Activated T-helper 9 cell treated with anti-CD3 and anti-CD28 coated beads, Interleukin-2, amount 50 U/mL, for 16 hours (primary cell): ENCODE results near the gene PPFIBP2.

Source experiments
- DNase-seq: peaks from one replicate; pipeline ENCODE4 v3.0.0-alpha.2; 2020; ENCODE audit warnings: low read depth

The PPFIBP2 gene

DNA sequence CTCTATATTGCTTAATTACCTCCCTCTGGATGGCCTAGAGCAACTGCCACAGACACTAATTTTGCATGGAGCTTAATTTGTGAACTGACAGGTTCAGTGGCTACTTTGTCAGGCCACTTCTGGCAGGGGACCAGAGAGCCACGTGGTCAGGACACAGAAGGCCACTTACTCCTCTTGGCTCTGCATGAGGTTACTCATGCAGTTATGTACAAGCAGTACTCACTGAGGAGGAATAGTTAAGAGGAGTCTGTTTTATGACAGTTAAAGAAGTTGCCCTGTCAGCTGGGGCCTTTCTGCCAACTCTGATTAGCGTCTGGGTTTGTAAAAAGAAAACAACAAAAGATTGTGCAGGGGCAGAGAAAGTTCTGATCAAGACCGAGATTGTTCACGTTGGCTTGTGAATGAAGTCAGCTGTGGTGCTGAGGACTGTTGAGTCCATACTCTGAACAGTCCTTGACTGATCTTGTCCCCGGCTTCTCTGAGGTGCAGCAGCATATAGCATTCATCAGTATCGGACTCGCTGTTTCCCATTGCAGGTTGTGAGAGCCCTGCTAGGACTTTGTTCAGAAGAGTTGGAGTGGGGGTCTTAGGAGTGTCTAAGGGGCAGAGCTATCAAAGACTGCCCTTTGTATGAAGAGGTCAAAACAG is 41.4 kb downstream of the PPFIBP2 start:
- no peak for DNase-seq

DNA sequence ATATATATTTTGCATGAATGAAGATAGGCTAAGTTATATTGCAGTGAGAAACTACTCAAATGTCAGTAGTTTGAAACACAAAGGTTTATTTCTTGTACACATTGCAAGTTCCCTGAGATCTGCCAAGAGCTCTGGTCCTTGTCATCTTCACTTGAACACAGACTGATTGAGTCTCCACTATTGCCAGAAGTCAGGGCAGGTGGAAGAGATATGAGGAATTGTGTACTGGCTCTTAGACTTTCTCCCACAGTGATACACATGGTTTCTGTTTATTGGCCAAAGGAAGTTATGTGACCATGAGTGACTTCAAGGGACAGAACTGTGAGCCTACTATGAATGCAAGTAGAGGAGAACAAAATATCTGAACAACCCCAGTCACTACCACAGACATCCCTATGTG is 44.2 kb downstream of the PPFIBP2 start:
- no peak for DNase-seq

- DNase-seq = no peak
Measured at GRCh38 chr11:7559398-7560283, 45.8 kb downstream of the PPFIBP2 start.

GRCh38 chr11:7561562-7561961 is 47.8 kb downstream of the PPFIBP2 start:
- no peak for DNase-seq

DNA sequence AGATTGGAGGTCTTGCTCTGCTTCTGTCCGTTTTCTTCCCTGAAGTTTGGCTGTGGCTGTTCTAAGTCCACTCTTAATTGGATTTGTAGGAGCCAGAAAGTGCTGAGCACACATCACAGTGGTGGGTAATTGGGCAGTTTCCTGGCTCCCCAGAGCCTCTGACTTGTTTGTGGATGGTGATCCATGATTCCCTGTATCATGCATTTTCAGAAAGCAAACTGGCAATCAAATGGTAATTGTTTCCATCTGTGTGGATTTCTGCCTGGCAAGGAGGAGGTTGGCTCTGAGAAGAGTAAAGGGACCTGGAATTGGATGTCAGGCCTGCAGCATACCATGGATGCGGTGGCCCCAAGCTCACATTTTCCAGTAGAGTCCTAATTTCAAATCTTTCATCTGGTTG is 49.5 kb downstream of the PPFIBP2 start:
- DNase-seq = no peak

- no peak for DNase-seq
Measured at GRCh38 chr11:7564803-7565202, 51.0 kb downstream of the PPFIBP2 start.

GRCh38 chr11:7567311-7567710 is 53.5 kb downstream of the PPFIBP2 start:
- DNase-seq = no peak

GRCh38 chr11:7569044-7569443 is 55.2 kb downstream of the PPFIBP2 start:
- no peak for DNase-seq

- DNase-seq = no peak
Measured at GRCh38 chr11:7570241-7570640, 56.4 kb downstream of the PPFIBP2 start.

GRCh38 chr11:7570938-7571521 is 57.2 kb downstream of the PPFIBP2 start:
- no peak for DNase-seq

GRCh38 chr11:7571640-7572000 is 57.8 kb downstream of the PPFIBP2 start:
- no peak for DNase-seq

DNA sequence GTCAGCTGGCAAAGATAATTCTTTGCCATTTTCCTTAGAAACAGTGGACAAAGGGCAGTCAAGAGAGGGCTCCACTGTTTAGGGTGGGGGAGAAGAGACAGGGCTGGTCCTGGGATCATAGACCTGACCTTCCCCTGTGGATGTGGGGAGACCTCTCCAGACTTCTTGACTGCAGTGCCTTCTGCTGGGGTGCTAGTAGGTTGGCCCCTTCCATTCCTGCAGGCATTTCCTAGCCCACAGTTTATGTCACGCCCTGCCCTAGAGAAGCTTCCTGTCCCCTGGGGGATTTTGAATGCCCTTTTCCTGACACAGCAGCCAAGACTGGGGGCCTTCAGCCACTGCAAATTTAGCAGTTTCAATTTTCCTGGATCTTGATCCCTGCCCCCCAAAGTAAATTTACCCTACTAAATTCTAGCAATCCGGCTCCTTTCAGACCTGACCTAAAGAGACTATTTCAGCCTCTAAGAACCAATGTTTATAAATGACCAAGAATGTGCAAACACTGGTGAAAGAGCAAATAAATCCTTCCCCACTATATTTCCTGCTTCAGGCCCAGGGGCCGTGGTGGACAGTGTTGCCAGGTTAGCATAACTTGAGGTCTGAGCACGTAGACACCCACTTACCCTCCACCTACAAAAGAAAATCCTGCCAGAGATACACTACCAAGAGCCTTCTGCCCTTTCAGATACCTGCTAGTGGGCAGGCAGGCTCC is 58.4 kb downstream of the PPFIBP2 start:
- no peak for DNase-seq

GRCh38 chr11:7573193-7573557 is 59.4 kb downstream of the PPFIBP2 start:
- DNase-seq = no peak

DNA sequence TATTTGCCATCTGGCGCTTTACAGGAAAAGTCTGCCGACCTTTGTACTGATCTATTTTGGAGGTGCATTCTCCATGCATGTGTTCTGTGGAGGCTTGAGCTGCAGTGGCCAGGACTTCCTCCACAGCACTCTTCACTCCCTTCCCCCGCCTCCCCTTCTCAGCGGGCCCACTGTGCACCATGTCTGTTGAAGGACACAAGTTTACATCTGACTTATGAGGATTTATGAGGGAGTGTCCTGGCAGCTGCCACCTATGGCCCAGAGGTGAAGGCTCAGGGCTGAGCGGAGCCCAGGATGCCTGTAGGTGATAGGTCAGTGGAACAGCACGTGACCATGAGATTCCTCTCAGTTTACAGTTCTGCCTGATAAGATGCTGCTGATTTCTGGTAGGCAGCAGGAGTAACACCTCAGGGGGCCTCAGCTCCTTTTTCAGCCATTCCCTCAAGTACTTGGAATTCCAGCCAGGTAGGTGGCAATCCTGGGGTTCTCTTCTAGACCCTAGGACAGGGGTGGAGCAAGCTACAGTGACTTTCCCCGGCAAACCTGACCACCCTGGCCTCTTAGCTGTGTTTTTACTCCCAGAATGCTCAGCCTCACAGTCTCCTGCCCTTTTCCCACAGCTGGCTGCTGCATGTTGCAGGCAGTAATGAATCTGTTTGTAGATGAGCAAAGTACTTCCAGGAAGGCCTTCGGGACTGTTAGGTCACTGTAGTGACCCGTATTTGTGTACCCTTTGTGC is 59.9 kb downstream of the PPFIBP2 start:
- no peak for DNase-seq

DNA sequence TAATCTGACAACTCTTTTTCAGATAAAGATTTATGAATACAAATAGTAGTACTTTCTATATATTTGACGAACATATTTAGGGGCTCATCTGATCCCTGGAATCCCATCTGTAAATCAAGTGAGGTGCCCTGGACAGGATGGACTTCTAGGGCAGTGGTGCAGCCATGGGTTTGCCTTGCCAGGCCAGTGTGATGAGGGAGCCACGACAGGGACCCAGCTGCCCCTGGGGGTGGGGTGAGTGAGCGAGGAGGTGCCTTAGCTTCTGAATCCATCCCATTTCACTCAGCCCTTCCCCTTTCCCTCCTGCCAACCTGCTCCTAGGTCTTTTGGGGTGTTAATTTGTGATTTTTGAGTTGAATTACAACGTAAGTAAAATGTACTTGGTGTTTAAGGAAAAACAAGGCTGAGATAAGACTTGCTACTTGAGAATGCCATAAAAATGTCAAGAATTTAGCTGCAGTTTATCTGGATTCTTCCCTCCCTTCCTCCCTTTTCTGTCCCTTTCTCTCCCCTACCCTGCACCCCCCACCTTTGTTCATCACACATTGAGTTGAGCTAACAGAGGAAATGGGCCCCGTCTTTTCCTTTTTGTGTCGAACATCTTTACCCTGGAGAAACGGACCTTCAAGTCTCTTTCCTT is 60.8 kb downstream of the PPFIBP2 start:
- DNase-seq = no peak

DNA sequence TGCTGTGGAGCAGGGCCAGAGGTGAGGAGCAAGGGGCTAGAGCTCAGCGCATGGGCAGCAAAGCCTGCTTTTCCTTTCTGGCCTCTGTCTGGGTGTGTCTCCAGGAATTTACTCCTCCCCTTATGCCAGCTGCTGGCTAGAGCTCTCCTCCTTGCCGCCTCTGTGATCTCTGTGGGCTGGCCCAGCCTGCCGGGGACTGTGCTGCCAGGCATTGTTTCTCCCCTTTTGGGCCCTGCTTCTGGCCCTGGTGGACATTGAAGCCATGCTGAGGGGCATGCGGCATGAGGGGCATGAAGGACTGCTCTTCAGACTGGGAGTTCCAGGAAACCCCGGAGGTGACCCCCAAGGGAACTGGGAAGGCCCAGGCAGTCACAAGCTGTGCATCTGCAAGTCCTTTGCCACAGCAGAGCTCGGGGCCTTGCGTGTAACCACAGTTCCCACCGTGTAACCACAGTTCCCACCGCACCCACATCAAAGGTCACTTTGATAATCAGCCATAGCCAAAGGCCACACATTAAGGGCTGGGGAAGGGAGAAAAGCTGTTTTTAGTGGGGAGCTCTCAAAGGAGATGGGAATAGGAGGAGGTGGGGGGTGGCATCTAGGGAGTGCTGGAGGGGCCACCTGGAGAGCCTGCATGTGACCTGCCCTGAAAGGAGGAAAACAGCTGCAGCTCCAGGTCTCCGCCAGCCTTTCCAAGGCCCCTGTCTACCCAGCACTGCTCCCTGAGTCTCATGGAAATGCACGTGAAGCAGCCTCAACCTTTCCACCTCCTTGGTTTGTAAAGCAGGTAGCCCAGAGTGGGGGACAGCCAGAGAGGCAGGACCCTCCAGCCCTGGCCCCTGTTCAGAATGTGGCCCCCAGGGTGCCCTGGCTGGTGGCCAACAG is 62.3 kb downstream of the PPFIBP2 start:
- no peak for DNase-seq

- DNase-seq = no peak
Measured at GRCh38 chr11:7576726-7577290, 63.0 kb downstream of the PPFIBP2 start.

DNA sequence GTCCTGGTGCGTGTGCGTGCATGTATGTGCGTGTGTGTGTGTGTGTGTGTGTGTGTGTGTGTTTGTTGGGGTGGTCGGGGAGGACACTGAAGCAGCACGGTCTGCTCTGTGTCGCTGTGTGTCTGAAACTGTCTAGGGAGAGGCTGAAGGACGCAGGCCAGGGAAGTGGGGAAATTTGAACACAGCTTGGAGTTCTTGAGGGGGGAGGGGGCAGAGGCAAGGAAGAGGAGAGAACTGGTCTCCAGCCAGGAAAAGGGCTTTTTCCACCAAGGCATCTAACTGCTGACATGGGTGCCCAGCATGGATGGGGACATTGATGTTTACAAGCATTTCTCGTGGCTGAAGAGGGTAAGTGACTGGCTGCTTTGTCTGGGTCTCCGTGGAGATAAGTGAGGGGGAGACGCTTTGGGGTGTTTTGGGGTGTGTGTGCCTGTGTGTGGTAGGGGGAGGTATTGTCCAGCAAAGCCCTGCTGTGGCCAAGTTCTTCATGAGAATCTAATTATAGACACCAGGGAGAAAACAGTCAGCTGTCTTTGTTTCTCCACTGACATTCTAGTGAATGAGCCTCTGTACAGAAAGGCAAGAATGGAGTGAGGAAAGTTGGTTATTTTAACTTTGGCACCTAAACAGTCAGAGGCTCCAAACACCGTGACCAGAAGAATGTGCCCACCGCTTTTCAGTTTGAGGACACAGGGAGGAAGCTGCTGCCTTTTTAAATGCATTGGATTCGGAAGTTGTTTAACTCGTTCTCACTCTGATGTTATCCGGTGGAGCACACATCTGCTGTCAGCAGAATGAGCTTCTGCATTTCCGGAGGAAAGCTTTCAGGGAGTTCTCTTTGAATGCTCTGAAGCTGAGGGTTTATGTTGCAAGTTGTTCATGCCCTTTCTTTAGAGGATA is 63.7 kb downstream of the PPFIBP2 start:
- DNase-seq = no peak
